Cerebellar nuclear complex (tissue), 1 donor: ENCODE results near the gene BET1L.
"Not testable (repeated sequence)": the region's sequence is repeated elsewhere in the genome, so short reads cannot be mapped to it uniquely, and the experiment has no call there.

Source experiments
- DNase-seq, 2 experiments: peaks; one replicate each; lab custom pipeline; 2025; lab: John Stamatoyannopoulos, UW

BET1L gene

GRCh38 chr11:193481-193880 is 13.7 kb downstream of the BET1L start:
- DNase-seq = not testable (repeated sequence)

- DNase-seq = not testable (repeated sequence)
Measured at GRCh38 chr11:192674-193128, 14.5 kb downstream of the BET1L start, which contains the start of gene SCGB1C1. TSS of gene SCGB1C1 (plus strand) at chr11:193078. CDS start at chr11:193100, 22 bp downstream.

DNA sequence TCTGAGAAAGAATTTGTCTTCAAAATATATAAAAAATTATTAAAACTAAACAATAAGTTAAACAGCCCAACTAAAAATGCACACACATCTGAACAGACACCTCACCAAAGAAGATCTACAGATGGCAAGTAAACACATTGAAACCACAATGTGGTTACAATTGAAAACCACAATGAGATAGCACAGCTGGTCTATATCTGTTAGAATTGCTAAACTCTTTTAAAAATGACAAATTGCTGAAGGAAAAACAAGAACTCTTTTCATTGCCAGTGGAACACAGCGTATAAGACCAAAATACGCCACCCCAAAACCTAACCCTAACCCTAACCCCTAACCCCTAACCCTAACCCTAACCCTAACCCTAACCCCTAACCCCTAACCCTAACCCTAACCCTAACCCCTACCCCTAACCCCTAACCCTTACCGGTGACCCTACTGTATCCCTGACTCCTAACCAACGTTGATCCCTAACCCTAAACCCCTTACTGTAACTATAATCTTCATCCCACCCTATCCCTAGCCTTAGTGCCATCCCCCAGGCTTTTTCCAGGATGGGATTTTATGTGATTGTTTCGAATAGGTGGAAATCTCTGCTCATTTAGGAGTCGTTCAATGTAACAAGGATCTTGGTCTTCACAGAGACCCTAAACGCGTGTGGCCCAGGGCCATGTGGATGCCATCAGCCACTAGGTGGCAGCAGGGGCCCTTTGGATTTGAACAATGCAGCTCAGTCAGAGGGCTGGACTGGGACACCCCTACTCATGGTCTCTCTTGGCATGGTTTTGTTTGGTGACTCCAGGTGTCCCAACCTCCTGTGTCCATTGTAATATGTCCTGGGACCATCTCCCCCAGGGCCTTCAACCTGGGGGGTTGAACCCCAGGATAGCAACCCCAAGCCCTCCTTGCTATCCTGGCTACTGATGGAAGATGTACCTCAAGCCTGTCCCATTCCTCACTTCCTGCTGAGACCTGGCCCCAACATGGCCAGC is 15.4 kb downstream of the BET1L start:
- DNase-seq = not testable (repeated sequence)

GRCh38 chr11:190546-190945 is 16.7 kb downstream of the BET1L start:
- DNase-seq = not testable (repeated sequence)

- DNase-seq = not testable (repeated sequence)
Measured at GRCh38 chr11:189843-190311, 17.3 kb downstream of the BET1L start.

DNA sequence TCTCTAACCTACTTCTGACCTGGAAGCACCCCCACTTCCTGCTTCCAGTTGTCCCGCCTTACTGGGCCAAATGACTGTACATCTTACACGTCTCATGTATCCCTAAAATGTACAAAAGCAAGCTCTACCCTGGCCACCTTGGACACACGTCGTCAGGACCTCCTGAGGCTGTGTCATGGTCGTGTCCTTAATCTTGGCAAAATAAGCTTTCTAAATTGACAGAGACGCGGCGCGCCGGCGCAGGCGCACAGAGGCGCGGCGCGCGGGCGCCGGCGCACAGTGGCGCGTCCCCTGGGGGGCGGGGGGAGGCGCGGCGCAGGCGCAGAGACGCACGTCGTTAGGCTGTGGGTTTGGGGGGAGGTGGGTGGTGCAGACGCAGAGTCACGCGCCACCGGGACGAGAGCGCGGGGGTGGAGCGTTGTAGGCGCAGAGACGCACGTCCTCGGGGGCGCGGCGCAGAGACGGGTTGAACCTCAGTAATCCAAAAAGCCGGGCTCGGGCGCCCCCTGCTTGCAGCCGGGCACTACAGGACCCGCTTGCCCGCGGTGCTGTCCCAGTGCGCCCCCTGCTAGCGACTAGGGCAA is 17.9 kb downstream of the BET1L start:
- DNase-seq = not testable (repeated sequence)

- DNase-seq = not testable (repeated sequence)
Measured at GRCh38 chr11:180242-180641, 27.0 kb downstream of the BET1L start.
